ENCODE measurements around the gene SEC61A1. TPM values are rescaled to one million over a fixed set of nuclear protein-coding genes. Genes with fewer than 3 reads are reported as not detected.

Gene SEC61A1
- total RNA-seq: 91.3 TPM
- long read RNA-seq, transcript SEC61A1-201 (12 exons, 3,635 nt): major isoform, 97 of 241 reads
- long read RNA-seq, partial matches to known transcripts: 135 of 241 reads
- long read RNA-seq, other reads (novel, unspliced or antisense): 8 of 241 reads

GRCh38 chr3:128051837-128052594 is at the start of gene SEC61A1:
SEC61A1 (plus strand) TSS chr3:128052437; CDS start chr3:128052553, 116 bp downstream.
- DNase-seq (ENCODE audit: low spot score): peak; percentile 97
- intact Hi-C loops (cut with DNase I): loop anchor here (5.0 to 10.0 kb wide), 2 partner anchors 127 to 460 kb away; partner anchors contain the start of gene TPRA1

- no peak for DNase-seq (ENCODE audit: low spot score)
- intact Hi-C loops (cut with DNase I): no loop called here
These were observed 47.6 kb upstream of the SEC61A1 start for GRCh38 chr3:128004661-128005060.

GRCh38 chr3:128006061-128007032 is 45.9 kb upstream of the SEC61A1 start:
- no peak for DNase-seq (ENCODE audit: low spot score)
- intact Hi-C loops (cut with DNase I): no loop called here

- intact Hi-C loops (cut with DNase I): no loop called here
- DNase-seq (ENCODE audit: low spot score): no peak
These were observed 45.2 kb upstream of the SEC61A1 start for GRCh38 chr3:128007033-128007424.

GRCh38 chr3:128009952-128010846 is 42.0 kb upstream of the SEC61A1 start:
- no peak for DNase-seq (ENCODE audit: low spot score)
- intact Hi-C loops (cut with DNase I): no loop called here

GRCh38 chr3:128011140-128011539 is 41.1 kb upstream of the SEC61A1 start:
- intact Hi-C loops (cut with DNase I): no loop called here
- no peak for DNase-seq (ENCODE audit: low spot score)

GRCh38 chr3:128012050-128012449 is 40.2 kb upstream of the SEC61A1 start:
- intact Hi-C loops (cut with DNase I): no loop called here
- DNase-seq (ENCODE audit: low spot score): no peak

GRCh38 chr3:128014548-128014947 is 37.7 kb upstream of the SEC61A1 start:
- intact Hi-C loops (cut with DNase I): no loop called here
- DNase-seq (ENCODE audit: low spot score): no peak

GRCh38 chr3:128016502-128016901 is 35.7 kb upstream of the SEC61A1 start:
- no peak for DNase-seq (ENCODE audit: low spot score)
- intact Hi-C loops (cut with DNase I): no loop called here

- intact Hi-C loops (cut with DNase I): no loop called here
- no peak for DNase-seq (ENCODE audit: low spot score)
These were observed 30.4 kb upstream of the SEC61A1 start for GRCh38 chr3:128021768-128022372.

GRCh38 chr3:128033102-128033501 is 19.1 kb upstream of the SEC61A1 start:
- intact Hi-C loops (cut with DNase I): no loop called here
- DNase-seq (ENCODE audit: low spot score): no peak

- no peak for DNase-seq (ENCODE audit: low spot score)
- intact Hi-C loops (cut with DNase I): no loop called here
These were observed 16.1 kb upstream of the SEC61A1 start for GRCh38 chr3:128036119-128036518.

GRCh38 chr3:128040041-128040440 is 12.2 kb upstream of the SEC61A1 start:
- no peak for DNase-seq (ENCODE audit: low spot score)
- intact Hi-C loops (cut with DNase I): no loop called here

- intact Hi-C loops (cut with DNase I): no loop called here
- no peak for DNase-seq (ENCODE audit: low spot score)
These were observed 11.6 kb upstream of the SEC61A1 start for GRCh38 chr3:128040660-128041059.

- intact Hi-C loops (cut with DNase I): no loop called here
- no peak for DNase-seq (ENCODE audit: low spot score)
These were observed 10.9 kb upstream of the SEC61A1 start for GRCh38 chr3:128041344-128041743.

GRCh38 chr3:128050597-128050996 is 1.6 kb upstream of the SEC61A1 start:
- intact Hi-C loops (cut with DNase I): loop anchor here (5.0 to 10.0 kb wide), 2 partner anchors 126 to 458 kb away; partner anchors contain the start of gene TPRA1
- DNase-seq (ENCODE audit: low spot score): no peak

- intact Hi-C loops (cut with DNase I): loop anchor here (5.0 to 10.0 kb wide), 2 partner anchors 127 to 459 kb away; partner anchors contain the start of gene TPRA1
- no peak for DNase-seq (ENCODE audit: low spot score)
These were observed 789 bp upstream of the SEC61A1 start for GRCh38 chr3:128051459-128051836.

GRCh38 chr3:128052595-128053351 is 536 bp downstream of the SEC61A1 start:
- DNase-seq (ENCODE audit: low spot score): no peak
- intact Hi-C loops (cut with DNase I): loop anchor here (5.0 to 10.0 kb wide), 2 partner anchors 128 to 460 kb away; partner anchors contain the start of gene TPRA1

Measured in cardiac septum (tissue), 1 donor.